Measurements from ENCODE around the gene TUBGCP3.

DNA sequence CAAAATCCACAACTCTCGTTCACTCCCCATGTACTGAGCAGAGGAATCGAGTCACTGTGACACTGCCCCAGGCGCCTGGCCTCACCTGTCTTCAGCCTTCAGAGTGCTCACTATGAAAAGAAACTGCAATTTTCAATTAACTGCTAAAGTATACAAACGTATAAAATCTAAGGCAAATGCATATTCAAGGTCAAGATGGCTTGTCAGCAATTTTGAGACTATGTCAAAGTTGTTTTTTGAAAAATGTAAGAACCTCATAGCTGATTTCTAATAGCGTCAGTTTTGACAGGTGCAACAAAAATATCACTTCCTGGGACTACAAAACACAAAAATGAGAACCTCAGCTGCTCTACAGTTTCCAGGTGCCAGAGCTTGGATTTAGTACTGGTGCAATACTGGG is 31.4 kb downstream of the TUBGCP3 start:
- TF ChIP-seq POLR2A (IDR thresholded peaks at IDR 0.05; ENCODE audit: low read length), result no peak
- no peak for TF ChIP-seq GATA1 (IDR thresholded peaks at IDR 0.05; ENCODE audit: low read depth, low read length)

Data from erythroblast (primary cell).